Measurements from ENCODE around the gene CASP10.
"Not testable (repeated sequence)": the region's sequence is repeated elsewhere in the genome, so short reads cannot be mapped to it uniquely, and the experiment has no call there.

CASP10 gene

DNA sequence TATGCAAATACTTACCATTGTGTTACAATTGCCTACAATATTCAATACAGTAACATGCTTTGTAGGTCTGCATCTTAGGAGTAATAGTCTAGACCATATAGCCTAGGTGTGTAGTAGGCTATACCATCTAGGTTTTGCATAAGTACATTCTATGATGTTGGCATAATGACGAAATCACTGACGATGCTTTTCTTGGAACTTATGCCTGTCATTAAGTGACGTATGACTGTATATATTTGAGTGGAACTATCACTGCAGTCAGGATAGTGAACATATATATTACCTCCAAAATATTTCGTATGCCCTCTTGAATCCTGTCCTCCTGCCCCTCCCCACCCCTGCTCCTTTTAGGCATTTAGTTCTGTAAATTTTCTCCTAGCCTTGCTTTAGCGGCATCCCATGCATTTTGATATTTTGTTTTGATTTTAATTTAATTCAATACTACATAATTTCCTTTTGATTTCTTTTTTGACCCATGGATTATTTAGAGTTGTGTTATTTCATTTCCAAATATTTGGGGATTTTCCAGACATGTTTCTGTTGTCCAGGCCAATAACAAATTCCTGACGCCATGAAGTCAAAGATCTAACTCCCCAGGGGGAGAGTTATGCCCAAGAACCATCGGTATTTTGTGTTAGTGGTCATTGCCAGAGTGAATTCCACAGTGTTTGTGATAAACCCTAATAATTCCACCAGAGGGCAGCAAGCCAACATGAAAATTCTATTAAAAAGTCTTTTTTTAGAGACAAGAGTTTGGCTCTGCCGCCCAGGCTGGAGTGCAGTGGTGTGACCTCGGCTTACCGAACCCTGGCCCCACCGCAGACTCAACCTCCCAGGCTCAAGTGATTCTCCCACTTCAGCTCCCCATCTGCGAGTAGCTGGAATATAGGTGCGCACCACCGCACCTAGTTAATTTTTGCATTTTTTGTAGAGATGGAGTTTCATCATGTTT lies 53.2 kb downstream of the CASP10 start:
- peak in 1 of 2 experiments; percentile 12 for DNase-seq

GRCh38 chr2:201237486-201238123 lies 54.7 kb downstream of the CASP10 start:
- no peak for DNase-seq

DNA sequence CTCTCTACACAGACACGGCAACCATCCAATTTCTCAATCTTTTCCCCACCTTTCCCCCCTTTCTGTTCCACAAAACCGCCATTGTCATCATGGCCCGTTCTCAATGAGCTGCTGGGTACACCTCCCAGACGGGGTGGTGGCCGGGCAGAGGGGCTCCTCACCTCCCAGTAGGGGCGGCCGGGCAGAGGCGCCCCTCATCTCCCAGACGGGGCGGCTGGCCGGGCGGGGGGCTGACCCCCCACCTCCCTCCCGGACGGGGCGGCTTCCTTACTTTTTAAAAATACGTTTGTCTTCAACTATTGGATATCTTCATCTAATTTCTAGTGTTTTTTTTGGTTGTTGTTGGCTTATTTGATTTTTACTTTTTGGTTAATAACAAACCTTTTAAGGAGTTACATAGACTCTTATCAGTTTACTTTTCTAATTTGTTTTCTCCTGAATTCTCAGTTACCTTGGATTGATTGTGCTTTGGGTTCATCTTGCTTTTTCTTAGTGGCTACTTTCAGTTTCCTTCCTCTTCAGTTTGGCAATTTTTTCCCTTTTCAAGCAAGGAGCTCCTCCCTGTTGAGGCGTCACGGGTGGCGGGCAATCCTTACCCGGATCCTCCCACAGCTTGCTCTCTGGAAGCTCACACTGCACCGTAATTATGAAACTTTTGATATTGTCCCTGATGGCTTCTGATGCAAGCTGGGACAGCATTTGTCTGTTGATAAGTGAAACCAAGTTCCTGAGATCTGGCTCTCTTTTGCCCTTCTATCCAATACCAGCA lies 56.4 kb downstream of the CASP10 start:
- DNase-seq: not testable (repeated sequence)

DNA sequence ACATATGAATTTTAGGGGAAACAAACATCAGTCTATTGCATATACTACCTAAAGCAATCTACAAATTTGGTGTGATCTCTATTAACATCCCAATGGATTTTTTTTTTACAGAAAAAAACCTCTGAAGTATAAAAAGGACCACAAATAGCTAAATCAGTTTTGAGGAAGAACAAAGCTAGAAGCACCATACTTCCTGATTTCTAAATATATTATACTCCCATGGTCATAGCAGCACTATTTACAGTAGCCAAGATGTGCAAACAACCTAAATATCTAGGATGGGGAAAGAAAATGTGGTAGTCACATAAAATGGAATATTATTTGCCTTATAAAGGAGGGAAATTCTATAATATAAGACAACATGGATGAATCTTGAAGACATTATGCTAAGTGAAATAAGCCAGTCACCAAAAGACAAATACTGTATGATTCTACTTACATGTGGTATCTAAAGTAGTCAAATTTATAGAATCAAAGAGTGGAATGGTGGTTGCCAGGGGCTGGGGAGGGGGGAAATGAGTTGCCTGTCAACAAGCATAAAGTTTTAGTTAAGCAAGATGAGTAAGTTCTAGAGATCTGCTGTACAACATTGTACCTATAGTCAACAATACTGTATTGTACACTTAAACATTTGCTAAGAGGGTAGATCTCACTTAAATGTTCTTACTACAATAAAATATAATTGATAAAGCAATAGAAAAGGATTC lies 59.8 kb downstream of the CASP10 start:
- no peak for DNase-seq

GRCh38 chr2:201244829-201245228 lies 61.9 kb downstream of the CASP10 start:
- no peak for DNase-seq

DNA sequence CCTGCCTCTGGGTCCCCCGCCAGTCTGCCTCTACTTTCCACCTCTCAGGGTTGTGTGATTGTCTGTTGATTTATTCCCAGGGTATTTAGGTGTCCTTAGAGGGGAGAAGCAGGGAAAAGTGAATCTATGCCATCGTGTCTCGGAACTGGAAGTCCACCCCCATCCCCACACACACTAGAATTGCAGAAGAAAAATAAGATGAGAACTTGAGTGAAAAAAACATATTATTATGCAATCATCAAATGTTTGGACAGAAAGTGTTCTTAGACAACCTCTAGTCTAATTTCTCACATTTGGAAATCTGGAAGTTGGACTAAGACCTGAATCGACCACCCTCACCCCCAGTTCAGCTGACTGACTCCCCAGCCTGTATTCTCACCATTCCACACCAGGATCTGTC lies 63.3 kb downstream of the CASP10 start:
- no peak for DNase-seq

GRCh38 chr2:201248288-201248844 lies 65.4 kb downstream of the CASP10 start:
- DNase-seq: no peak

GRCh38 chr2:201249889-201250288 lies 66.9 kb downstream of the CASP10 start:
- no peak for DNase-seq

- no peak for DNase-seq
Measured at GRCh38 chr2:201250741-201251140, 67.8 kb downstream of the CASP10 start.

GRCh38 chr2:201254081-201254730 lies 71.3 kb downstream of the CASP10 start:
- DNase-seq: peak in 1 of 2 experiments; percentile 2

GRCh38 chr2:201255408-201256033 lies 72.6 kb downstream of the CASP10 start:
- no peak for DNase-seq

DNA sequence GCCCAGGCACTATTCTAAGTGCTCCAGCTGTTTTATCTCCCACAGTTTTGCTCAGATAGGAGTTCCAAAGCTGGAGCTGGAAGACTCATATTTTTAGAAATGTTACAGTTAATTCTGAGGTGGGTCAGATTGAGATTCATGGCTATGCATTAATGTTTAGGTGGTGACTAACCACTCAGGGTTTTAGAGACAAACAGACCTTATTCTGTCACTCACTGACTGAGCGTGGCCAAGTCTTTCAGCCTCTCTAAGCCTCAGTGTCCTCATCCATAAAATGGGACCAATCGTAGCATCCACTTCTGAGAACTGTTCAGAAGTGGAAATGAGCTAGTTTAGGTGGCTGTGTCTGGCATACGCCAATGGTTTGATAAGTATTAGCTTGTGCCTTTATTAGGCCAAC lies 73.1 kb downstream of the CASP10 start:
- DNase-seq: no peak

- no peak for DNase-seq
Measured at GRCh38 chr2:201257381-201257955, 74.5 kb downstream of the CASP10 start.

DNA sequence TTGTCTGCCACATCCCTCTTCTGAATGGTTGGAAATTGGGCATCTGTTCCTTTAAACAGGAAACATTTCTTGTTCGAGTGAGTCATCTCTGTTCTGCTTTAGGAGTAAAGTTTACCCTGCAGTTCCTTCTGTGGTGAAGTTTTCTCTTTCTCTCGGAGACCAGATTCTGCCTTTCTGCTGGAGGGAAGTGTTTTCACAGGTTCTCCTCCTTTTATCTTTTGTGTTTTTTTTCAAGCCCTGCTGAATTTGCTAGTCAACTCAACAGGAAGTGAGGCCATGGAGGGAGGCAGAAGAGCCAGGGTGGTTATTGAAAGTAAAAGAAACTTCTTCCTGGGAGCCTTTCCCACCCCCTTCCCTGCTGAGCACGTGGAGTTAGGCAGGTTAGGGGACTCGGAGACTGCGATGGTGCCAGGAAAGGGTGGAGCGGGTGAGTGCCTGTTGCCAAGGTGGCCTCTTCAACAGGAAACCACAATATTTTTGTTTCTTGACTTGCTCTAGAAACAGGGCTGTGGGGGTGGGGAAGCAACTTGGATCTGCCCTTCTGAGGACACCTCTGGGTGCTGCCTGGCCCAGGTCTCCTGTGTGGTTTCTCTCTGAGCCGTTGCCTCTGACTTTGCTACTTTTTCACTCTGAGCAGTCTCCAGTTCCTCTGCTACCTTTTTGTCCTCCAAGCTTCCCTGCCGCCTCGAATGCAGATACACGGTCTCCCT lies 75.2 kb downstream of the CASP10 start:
- DNase-seq: peak in 1 of 2 experiments; percentile 4

- no peak for DNase-seq
Measured at GRCh38 chr2:201258666-201259615, 76.0 kb downstream of the CASP10 start.

GRCh38 chr2:201260302-201260800 lies 77.4 kb downstream of the CASP10 start, which contains the start of gene CASP8:
CASP8 (plus strand) TSS chr2:201260536; CDS start chr2:201266487, 5,951 bp downstream.
- no peak for DNase-seq

GRCh38 chr2:201261471-201261870 lies 78.5 kb downstream of the CASP10 start:
- no peak for DNase-seq

- DNase-seq: no peak
Measured at GRCh38 chr2:201261906-201262305, 79.0 kb downstream of the CASP10 start.

- no peak for DNase-seq
Measured at GRCh38 chr2:201262718-201263117, 79.8 kb downstream of the CASP10 start.

Data from NCI-H187 (cell line).